GM21529 (cell line): ENCODE measurements around the gene CAMK2N2.

Source experiments
- ATAC-seq: cut with Tn5 transposase; IDR thresholded peaks from one replicate; pipeline ENCODE4 v1.9.1; 2021; ENCODE audit not compliant: unreplicated experiment

Gene CAMK2N2

DNA sequence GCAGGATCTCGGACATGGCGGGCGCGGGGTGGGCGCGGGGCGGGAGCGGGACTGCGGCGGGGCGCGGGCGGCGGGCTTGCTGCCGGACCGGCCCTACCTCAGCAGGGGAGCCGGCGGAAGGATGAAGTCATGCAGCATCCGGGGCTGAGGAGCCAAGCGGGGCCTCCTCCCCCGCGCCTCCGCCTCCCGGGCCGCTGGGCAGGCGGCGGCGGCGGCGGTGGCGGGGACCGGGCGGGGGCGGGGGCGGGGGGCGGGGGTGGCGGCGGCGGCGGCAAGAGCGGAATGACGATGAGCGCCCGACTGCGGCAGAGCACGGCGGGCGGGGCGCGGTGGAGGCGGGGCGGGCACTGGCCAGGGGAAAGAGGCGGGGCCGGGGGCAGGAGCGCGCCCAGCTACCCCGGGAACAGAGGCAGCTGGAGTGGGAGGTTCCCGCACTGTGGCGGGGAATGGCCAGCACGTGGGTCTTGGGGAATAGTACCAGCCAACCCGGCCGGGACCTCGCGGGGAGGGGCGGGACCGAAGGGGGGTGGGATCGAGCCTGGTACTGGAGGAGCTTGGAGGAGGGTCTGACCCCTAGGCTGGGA is at the start of gene CAMK2N2:
TSS of gene CAMK2N2 (minus strand) at position 284 of the 584 bp plus-strand sequence. CDS start at position 16, 268 bp downstream.
- peak; percentile 58 for ATAC-seq

DNA sequence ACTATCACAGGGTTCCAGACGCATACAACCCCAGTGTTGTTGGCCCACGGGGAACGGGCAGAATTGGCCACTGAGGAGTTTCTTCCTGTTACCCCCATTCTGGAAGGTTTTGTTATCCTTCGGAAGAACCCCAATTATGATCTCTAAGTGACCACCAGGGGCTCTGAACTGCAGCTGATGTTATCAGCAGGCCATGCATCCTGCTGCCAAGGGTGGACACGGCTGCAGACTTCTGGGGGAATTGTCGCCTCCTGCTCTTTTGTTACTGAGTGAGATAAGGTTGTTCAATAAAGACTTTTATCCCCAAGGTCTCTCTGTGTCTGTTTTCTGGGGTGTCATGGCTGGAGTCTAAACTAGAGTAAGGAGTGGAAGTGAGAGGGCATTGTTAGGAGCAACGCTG is 47.4 kb upstream of the CAMK2N2 start:
- no peak for ATAC-seq

DNA sequence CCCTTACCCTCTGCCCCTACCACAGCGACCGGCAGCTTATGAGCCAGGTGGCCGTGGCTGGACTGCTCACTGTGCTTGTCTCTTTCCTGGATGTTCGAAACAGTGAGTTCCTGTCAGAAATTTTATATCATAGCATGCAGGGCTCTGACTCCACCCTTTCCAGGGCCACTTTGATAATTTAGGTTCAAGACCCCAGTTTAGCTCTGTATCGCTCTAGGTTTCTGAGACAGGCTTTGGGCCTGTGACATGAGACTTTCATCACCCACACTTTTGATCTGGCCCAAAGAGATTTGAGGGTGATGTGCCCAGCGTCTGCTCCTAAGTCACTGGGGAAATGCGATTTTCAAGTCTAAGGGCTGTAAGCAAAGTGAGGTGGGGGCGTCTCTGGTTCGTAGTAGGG is 46.6 kb upstream of the CAMK2N2 start:
- no peak for ATAC-seq

DNA sequence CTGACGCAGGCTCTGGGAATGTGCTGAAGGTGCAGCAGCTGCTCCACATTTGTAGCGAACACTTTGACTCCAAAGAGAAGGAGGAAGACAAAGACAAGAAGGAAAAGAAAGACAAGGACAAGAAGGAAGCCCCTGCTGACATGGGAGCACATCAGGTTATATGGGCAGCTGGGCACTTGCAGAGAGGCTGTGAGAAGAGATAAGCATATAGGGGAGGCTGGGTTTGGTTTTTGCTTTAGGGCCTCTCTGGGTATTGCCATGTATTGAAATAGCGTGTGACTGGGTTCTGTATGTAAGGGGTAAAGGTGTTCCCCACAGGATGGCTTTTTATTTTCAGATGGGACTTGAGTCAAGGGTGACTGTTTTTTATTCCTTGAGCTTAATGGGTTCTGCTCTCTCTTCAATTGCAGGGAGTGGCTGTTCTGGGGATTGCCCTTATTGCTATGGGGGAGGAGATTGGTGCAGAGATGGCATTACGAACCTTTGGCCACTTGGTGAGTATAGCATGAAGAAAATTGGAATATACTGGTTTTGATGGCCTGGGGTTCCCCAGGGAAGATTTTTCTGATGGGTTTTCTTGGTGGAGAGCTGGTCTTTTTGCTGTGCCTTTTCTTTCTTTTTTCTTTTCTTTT is 45.1 kb upstream of the CAMK2N2 start:
- no peak for ATAC-seq

DNA sequence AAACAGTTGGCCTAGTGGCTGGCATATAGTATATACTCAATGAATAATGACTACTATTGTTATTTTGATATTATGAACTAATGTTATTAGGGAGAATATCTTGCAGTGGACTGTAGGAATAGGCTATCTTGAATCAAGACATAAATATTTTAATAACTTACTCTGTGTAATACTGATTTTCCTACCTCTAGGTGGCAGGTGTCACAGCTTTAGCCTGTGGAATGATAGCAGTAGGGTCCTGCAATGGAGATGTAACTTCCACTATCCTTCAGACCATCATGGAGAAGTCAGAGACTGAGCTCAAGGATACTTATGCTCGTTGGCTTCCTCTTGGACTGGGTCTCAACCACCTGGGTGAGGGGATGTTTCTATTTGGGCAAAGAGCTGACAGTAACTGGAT is 44.2 kb upstream of the CAMK2N2 start:
- ATAC-seq, result no peak

DNA sequence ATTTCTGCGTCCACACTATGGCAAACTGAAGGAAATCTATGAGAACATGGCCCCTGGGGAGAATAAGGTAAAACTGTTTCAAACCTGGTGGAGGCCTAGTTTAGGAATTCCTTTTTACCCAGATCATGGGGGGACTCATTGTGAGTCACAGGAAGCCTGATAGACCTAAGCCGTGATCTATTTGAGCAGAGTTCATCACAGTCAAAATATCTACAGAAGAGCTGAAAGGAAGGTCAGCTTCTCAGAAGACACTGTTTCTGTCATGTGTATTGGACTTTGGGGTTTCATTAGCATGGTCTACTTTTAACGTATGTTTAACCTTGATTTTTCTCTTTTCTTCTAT is 39.0 kb upstream of the CAMK2N2 start:
- no peak for ATAC-seq

DNA sequence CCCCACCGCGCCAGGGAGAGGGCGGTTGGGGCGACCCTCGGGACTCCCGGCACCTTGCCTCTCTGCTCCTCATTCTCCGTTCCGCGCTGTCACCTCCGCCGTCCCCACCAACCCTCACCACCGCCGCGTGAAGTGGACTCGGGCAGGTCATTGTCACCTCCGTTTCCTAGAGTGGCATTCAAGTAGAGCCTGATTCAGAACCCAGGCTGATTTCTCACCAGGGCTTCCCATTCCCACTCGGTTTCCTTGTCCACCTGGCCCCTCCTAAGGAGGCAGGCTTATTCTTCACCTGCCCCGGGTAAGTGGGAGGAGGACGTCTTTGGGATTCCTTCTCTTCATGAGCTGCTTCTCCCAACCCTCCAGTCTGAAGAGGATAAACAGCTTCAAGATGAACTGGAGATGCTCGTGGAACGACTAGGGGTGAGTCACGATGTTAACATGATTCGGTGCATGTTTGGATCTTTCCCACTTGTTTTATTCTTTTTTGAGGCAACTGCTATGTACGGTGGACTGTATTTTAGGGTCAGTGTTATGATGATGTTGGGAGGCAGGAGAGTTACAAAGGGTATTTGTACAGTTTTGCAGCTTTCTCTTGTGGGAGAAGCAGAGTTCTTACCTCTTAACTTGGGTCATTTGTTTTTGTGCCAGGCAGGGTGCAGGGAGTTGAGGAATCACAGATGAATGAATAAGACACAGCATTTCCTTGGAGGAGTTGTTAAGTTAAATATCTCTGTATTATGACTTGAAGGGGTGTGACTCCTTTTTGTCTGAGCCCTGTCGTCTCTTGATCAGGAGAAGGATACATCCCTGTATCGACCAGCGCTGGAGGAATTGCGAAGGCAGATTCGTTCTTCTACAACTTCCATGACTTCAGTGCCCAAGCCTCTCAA is 38.4 kb upstream of the CAMK2N2 start:
- no peak for ATAC-seq

DNA sequence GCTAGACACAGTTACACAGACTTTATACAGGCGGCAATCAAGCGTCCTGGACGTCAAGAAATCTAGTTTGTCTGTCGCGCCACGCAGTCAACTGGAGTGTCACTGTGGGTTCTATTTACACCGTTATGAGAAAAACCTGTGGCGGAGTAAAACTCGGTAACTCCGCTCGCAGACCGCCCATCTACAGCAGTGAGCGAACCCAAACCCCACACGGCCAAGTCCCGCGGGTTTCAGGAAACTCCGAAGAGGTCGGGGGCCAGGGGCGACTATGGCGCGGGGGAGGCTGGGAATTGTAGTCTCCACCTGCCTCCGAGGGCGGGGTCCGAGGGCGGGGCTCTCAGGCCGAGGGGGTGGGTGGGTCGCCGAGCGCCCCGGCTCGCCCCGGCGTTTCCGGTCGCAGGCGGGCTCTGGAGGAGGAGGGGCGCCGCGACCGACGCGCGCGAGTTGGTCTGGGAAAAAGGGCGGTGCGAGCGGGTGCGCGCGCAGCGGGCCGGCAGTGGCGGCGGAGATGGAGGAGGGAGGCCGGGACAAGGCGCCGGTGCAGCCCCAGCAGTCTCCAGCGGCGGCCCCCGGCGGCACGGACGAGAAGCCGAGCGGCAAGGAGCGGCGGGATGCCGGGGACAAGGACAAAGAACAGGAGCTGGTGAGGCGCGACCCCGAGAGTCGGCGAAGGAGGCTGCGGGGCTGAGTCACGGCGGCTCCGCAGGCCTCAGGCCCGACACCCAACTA is 37.6 kb upstream of the CAMK2N2 start, which contains the start of gene PSMD2:
TSS of gene PSMD2 (plus strand) at position 483 of the 729 bp plus-strand sequence. CDS start at position 509, 26 bp downstream.
- ATAC-seq, result peak; percentile 96

DNA sequence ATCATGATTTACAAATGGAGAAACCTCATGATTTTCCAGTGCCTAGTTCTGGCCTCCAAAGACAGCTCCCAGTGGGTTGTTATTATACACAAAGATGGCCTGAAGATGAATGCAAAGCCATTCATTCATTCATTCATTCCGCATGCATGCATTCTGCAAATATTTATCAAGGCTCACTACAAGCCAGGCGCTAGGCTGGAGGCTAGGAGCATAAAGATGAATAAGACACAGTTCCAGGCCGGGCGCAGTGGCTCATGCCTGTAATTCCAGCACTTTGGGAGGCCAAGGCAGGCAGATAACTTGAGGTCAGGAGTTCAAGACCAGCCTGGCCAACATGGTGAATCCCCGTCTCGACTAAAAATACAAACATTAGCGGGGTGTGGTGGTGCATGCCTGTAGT is 35.3 kb upstream of the CAMK2N2 start:
- no peak for ATAC-seq

DNA sequence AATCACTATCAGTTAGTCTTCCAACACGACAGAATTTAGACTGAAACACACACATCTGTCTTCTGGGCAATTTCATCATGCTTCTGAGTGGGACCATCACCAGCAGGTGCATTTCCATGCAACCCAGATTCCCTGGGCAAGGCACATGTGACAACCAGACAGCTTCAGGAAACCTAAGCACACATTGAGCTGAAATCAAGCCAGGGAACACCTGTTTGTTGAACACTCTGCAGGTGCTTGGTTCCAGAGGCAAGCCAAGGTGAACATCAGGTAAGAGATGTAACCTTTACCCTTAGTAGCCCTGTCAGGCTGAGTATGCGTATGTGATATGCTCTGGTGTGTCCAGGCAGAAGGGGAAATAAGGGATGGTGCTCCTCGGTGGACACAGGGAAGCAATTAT is 34.4 kb upstream of the CAMK2N2 start:
- no peak for ATAC-seq

DNA sequence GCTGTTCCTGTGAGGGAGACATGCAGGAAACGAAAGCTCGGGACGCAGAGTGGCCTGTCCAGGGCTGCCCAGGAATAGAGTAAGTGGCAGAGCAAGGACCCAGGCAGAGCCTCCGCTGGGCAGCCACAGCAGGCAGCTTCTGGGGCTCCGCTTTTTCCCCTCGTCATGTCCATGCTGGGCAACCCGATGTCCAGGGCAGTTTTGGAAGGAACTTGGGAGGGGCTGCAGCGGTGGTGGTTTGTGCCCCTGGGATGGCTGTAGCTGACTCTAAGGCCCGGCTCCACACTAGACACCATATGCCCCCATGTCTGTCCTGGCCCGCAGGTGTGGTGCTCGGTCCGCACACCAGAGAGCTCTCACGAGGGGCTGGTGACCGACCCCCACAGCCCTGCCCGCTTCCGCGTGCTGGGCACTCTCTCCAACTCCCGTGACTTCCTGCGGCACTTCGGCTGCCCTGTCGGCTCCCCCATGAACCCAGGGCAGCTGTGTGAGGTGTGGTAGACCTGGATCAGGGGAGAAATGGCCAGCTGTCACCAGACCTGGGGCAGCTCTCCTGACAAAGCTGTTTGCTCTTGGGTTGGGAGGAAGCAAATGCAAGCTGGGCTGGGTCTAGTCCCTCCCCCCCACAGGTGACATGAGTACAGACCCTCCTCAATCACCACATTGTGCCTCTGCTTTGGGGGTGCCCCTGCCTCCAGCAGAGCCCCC is 30.5 kb upstream of the CAMK2N2 start:
- no peak for ATAC-seq

DNA sequence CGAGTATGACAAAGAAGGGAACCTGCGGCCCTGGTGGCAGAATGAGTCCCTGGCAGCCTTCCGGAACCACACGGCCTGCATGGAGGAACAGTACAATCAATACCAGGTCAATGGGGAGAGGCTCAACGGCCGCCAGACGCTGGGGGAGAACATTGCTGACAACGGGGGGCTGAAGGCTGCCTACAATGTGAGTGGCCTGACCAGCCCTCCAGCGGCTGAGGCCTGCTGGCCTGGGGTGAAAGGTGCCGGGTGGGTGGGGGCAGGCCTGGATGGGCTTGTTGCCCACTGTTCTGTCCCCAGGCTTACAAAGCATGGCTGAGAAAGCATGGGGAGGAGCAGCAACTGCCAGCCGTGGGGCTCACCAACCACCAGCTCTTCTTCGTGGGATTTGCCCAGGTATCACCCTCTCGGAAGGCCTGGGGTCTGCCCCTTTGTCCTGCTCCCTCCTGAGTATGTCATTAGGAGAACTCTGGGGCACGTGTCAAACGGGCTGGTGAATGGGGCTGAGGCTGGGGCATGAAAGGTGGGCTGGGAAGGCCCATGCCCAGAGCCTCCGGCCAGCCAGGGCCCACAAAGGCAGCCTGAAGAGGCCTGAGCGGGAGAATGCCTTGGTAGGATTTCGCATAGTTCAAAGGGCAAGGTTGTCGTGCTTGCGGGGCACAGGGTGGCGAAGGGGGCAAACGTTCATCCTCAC is 29.8 kb upstream of the CAMK2N2 start:
- ATAC-seq, result no peak

DNA sequence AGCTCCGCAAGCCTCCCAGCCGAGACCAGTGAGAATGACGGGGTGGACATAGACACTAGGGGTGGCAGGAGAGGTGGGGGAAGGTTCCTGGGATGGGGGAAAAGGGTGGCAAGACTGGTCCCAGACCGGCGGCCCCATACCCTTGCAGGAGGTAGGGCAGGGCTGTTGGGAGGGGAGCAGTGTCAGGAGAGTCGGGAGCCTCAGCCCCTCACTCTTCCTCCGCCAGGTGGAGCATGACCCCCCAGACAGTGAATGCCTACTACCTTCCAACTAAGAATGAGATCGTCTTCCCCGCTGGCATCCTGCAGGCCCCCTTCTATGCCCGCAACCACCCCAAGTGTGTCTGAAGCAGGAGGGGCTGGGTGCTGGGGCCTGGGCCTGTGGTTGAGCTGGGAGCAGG is 29.0 kb upstream of the CAMK2N2 start:
- ATAC-seq, result no peak

DNA sequence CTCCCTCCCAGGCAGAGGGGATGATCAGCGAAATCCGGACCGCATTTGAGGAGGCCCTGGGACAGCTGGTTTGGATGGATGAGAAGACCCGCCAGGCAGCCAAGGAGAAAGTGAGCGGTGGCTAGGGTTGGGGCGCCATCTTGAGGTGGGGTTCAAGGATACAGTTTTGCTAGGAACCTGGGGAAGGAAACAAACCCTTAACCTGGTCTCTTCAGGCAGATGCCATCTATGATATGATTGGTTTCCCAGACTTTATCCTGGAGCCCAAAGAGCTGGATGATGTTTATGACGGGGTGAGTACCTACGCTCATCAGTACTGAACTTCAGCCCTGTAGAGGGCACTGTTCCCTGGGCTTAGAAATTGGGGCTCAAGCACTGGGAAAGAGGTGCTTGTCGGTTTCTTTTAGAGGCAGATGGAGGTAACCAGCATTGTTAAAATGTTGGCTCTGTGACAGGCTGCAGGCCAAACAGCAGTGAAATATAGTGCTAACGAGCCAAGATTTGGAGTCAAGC is 28.1 kb upstream of the CAMK2N2 start:
- ATAC-seq, result no peak

DNA sequence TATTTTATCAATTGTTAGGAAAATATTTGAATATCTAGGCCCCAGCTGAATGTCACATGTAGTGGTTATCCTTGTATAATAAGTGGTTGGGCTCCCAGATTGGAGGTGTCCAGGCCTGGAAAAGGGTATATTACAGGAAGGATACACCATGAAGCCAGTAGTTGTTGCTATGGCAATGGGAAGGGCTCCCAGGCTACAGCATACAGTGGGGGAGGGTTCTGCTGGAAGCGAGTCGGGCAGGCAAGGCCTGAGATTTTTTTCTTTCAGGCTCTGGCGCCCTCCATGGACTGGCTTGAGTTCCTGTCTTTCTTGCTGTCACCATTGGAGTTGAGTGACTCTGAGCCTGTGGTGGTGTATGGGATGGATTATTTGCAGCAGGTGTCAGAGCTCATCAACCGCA is 23.3 kb upstream of the CAMK2N2 start:
- ATAC-seq, result no peak

DNA sequence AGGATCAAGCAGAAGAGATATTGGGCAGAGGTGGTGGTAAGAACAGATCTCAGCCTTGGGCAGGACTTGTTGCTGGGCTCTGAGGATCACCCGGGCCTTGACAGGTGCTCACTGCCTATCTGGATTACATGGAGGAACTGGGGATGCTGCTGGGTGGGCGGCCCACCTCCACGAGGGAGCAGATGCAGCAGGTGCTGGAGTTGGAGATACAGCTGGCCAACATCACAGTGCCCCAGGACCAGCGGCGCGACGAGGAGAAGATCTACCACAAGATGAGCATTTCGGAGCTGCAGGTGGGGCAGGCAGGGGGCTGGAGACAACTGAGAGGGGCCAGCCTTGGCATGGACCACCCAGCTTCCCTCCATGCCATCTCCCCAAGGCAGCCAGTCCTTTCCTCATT is 22.3 kb upstream of the CAMK2N2 start:
- no peak for ATAC-seq

DNA sequence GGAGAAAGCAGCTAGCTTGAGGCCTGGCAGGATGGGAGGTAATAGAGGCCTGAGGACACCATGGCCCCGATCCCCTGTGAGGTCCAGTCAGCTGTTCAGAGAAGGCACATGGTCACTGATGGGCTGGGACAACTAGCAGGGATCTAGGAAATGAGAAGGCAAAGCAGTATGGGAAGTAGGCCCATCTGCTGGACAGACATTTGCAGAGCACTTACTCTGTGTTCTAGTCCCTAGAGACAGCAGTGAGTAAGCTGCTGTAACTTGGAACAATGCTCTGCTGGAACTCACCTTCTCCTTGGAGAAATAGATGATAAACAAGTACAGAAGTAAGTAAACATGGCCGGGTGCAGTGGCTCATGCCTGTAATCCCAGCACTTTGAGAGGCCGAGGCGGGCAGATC is 21.6 kb upstream of the CAMK2N2 start:
- no peak for ATAC-seq

DNA sequence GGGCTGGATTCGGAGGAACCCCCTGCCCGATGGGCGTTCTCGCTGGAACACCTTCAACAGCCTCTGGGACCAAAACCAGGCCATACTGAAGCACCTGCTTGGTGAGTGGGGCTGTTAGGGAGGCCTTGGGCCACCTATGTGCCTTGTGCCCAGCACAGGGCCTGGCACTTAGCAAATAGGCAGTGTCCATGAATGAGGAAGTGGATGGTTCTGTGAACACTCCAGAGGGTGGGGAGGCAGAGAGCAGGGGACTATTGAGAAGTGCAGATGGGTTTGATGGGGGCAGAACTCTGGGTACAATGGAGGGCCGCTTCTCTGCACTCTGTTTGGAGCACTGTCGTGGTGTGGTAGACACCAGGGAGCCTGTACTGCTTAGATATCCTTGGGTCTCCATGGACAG is 16.0 kb upstream of the CAMK2N2 start:
- no peak for ATAC-seq

DNA sequence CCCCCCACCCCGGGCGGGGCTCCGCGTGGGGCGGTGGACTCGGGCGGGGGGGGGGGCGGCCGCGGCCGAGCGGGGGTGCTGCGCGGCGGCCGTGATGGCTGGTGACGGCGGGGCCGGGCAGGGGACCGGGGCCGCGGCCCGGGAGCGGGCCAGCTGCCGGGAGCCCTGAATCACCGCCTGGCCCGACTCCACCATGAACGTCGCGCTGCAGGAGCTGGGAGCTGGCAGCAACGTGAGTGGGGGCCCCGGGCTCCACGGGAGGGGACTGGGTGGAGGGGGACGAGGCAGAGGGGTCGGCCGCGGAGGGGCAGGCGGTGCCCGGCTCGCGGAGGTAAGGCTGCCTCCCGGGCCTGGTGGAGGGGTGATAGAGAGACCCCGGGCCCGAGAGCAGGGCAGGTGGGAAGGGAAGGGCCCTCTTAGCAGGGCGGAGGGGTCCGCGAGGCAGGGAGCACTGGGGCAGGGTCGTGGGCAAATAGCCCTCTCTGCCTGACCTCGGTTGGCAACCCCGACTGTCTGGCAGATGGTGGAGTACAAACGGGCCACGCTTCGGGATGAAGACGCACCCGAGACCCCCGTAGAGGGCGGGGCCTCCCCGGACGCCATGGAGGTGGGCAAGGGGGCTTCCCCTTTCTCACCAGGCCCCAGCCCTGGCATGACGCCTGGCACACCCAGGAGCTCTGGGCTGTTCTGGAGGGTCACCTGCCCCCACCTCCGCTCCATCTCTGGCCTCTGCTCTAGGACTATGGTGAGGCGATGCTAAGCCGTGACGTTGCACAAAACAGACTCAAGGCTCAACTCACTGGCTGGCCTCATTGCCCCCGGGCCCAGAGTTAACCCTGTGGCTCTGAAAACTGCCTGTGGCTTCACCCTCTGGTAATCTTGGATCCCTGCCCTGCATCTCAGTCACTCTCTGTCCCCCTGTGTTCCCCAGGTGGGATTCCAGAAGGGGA is 14.9 kb upstream of the CAMK2N2 start, which contains the start of gene ECE2:
TSS of gene ECE2 (plus strand) at position 62 of the 950 bp plus-strand sequence. CDS start at position 194, 132 bp downstream.
- no peak for ATAC-seq
